K562 (cell line): ENCODE measurements around the gene BIRC3. TPM values are rescaled to one million over a fixed set of nuclear protein-coding genes. Genes with fewer than 3 reads are reported as not detected.

Experiments
- ATAC-seq: fragments of 200-7000 bp; cut with Tn5 transposase; 3 replicates; pipeline ENCODE4 v1.9.1; 2020; ENCODE audit warnings: moderate library complexity
- BruUV-seq: library from RNA; stranded (reverse); fragments of 400-500 nt; replicated peaks from 2 replicates; lab custom pipeline; 2021; lab: Mats Ljungman, UMichigan
- CTCF ChIA-PET: fragments of 300-600 bp; formaldehyde crosslinking; extraction: SDS; loops from one replicate; lab custom pipeline; 2021; ENCODE audit warnings: low intra/inter-chr PET ratio; lab: Yijun Ruan, JAX
- POLR2A ChIA-PET: fragments of 300-600, 350-650 bp; sonication (Branson Sonifier 250); formaldehyde crosslinking; extraction: SDS; loops from one replicate; lab custom pipeline; 2021; ENCODE audit warnings: antibody characterized with exemption, inconsistent platforms; lab: Yijun Ruan, JAX
- DNase-seq, 4 experiments: peaks; one replicate each; pipeline versions ENCODE4 v3.0.0 to v3.0.0-alpha.2; 2011 to 2018; ENCODE audit warnings: low spot score in 3 of 4, mixed read lengths in 3 of 4; ENCODE audit errors: extremely low read depth in 1 of 4
- FAIRE-seq: peaks from 2 replicates; lab custom pipeline; 2011; peaks lifted over from hg19 to GRCh38; lab: Jason Lieb, UNC
- H2AFZ ChIP-seq: 2 replicates; pipeline ENCODE4 v1.6.0; 2011; ENCODE audit warnings: low read depth, low read length, control low read depth, inconsistent platforms
- H3K27ac ChIP-seq: fragments of 200-600 bp; 3 replicates; pipeline ENCODE4 v1.8.0; 2011; ENCODE audit warnings: low read depth, mild to moderate bottlenecking, control low read depth, inconsistent platforms, low read length, moderate library complexity, mixed read lengths; ENCODE audit errors: extremely low read depth
- H3K27me3 ChIP-seq, 2 experiments: fragments of 300-600 bp in 1 of 2; 2 replicates in 1 of 2; 3 replicates in 1 of 2; pipeline versions ENCODE4 v1.6.0 to v1.8.0; 2011; ENCODE audit warnings: inconsistent platforms in 2 of 2, low read length in 2 of 2, mild to moderate bottlenecking in 1 of 2, mixed read lengths in 1 of 2, moderate library complexity in 1 of 2; ENCODE audit not compliant: control insufficient read depth in 2 of 2, insufficient read depth in 2 of 2
- H3K36me3 ChIP-seq: fragments of 300-600 bp; 3 replicates; pipeline ENCODE4 v1.8.0; 2011; ENCODE audit warnings: mild to moderate bottlenecking, low read length, inconsistent platforms; ENCODE audit not compliant: control insufficient read depth, insufficient read depth
- H3K4me1 ChIP-seq, 2 experiments: fragments of 200-600 bp in 1 of 2; replicated peaks in 1 of 2; 2 replicates in 1 of 2; 3 replicates in 1 of 2; pipeline versions ENCODE4 v1.5.1 to v1.8.0; 2011; ENCODE audit warnings: inconsistent platforms in 2 of 2, low read length in 2 of 2, mild to moderate bottlenecking in 1 of 2, mixed read lengths in 1 of 2, moderate library complexity in 1 of 2; ENCODE audit not compliant: control insufficient read depth in 2 of 2, insufficient read depth in 2 of 2
- H3K4me2 ChIP-seq: 2 replicates; pipeline ENCODE4 v1.6.1; 2011; ENCODE audit warnings: low read length, control low read depth, inconsistent platforms, mixed read lengths; ENCODE audit not compliant: insufficient read depth
- H3K4me3 ChIP-seq: fragments of 200-600 bp; sonication (generic), shearing (Covaris generic); 2 replicates; pipeline ENCODE4 v1.5.1; 2016; ENCODE audit warnings: control low read depth, inconsistent platforms
- H3K79me2 ChIP-seq: fragments of 200-600 bp; 3 replicates; pipeline ENCODE4 v1.8.0; 2011; ENCODE audit warnings: low read length, inconsistent platforms; ENCODE audit not compliant: control insufficient read depth, insufficient read depth
- H3K9ac ChIP-seq, 2 experiments: 2 replicates each; pipeline versions ENCODE4 v1.6.0 to v1.6.1; 2011; ENCODE audit warnings: low read depth in 2 of 2, low read length in 2 of 2, control low read depth in 1 of 2, inconsistent platforms in 1 of 2, mild to moderate bottlenecking in 1 of 2, mixed read lengths in 1 of 2; ENCODE audit not compliant: insufficient read depth in 1 of 2
- H3K9me1 ChIP-seq: one replicate; pipeline ENCODE4 v1.6.0; 2011; ENCODE audit warnings: inconsistent platforms, mild to moderate bottlenecking, low read length, moderate library complexity; ENCODE audit not compliant: control insufficient read depth, insufficient read depth
- H3K9me3 ChIP-seq: replicated peaks from 2 replicates; pipeline ENCODE4 v1.5.1; 2011; ENCODE audit warnings: low read depth, low read length, inconsistent platforms; ENCODE audit not compliant: control insufficient read depth, insufficient read depth
- H4K20me1 ChIP-seq: replicated peaks from 2 replicates; pipeline ENCODE4 v1.6.1; 2011; ENCODE audit warnings: low read length, inconsistent platforms, mixed read lengths; ENCODE audit not compliant: control insufficient read depth, insufficient read depth
- C11orf30 ChIP-seq: fragments of 450-650 bp; IDR thresholded peaks from 2 replicates; pipeline ENCODE4 v1.6.1; 2016; ENCODE audit warnings: low read depth, mild to moderate bottlenecking
- MAFG ChIP-seq: fragments of 450-650 bp; conservative IDR thresholded peaks from 2 replicates; pipeline ENCODE4 v1.6.1; 2016; ENCODE audit warnings: missing genetic modification characterization, missing compliant biosample characterization
- RBBP5 ChIP-seq: fragments of 200-600 bp; sonication (generic); IDR thresholded peaks from 2 replicates; pipeline ENCODE4 v1.6.1; 2012; ENCODE audit warnings: borderline replicate concordance, mild to moderate bottlenecking, low read length, control low read depth, inconsistent platforms; ENCODE audit not compliant: insufficient read depth, poor library complexity, severe bottlenecking
- ZKSCAN3 ChIP-seq: fragments of 250-450 bp; sonication (Bioruptor Pico); IDR thresholded peaks from 2 replicates; pipeline ENCODE4 v1.4.0; 2020
- ZNF316 ChIP-seq: fragments of 450-650 bp; IDR thresholded peaks from 2 replicates; pipeline ENCODE4 v1.6.1; 2016
- WGBS: fragments of 100-300 bp; shearing (Covaris generic); methylation state at CpG from one replicate; pipeline ENCODE4 v1.1.6; 2016; ENCODE audit warnings: low coverage, mixed read lengths; ENCODE audit not compliant: insufficient coverage; ENCODE audit errors: missing lambda C conversion rate; 5-methylcytosine and 5-hydroxymethylcytosine counted together
- in situ Hi-C: fragments of 300-500 bp; cut with MboI; formaldehyde crosslinking; loops from 4 replicates; pipeline ENCODE4 v1.15.0; 2018; ENCODE audit warnings: inconsistent platforms, mixed read lengths
- intact Hi-C: fragments of 100-400 bp; cut with micrococcal nuclease; formaldehyde crosslinking; loops from 2 replicates; pipeline ENCODE4 v1.14.2; 2022
- polyA plus RNA-seq, 8 experiments: library from polyadenylated mRNA; depleted of rRNA in 4 of 8; stranded (reverse) in 5 of 8; unstranded in 3 of 8; fragments of >200 nt; fragmentation: Nextera tagmentation in 2 of 8; fragmentation: Illumina TruSeq in 1 of 8; extraction: Ambion mirVana in 2 of 8; extraction: Trizol in 1 of 8; gene quantifications; 2 replicates each; pipeline versions ENCODE4 v1.2.1 to v1.2.3, GENCODE V29; 2011 to 2014; ENCODE audit warnings: inconsistent platforms in 1 of 8, missing spikeins in 1 of 8
- total RNA-seq, 7 experiments: library from RNA; depleted of rRNA in 6 of 7; stranded (reverse); fragments of >200 nt in 6 of 7; fragmentation: Illumina TruSeq in 2 of 7; extraction: Trizol in 2 of 7; gene quantifications; 2 replicates each; pipeline versions ENCODE4 v1.2.1 to v1.2.3, GENCODE V29; 2011 to 2021; ENCODE audit warnings: low replicate concordance in 1 of 7

The BIRC3 gene
- total and polyA plus RNA-seq, 9 of the 15 experiments (the other 6 are each of a cell fraction or from before 2014, with no cell fraction given): 0.08 to 0.42 (median 0.18) TPM

DNA sequence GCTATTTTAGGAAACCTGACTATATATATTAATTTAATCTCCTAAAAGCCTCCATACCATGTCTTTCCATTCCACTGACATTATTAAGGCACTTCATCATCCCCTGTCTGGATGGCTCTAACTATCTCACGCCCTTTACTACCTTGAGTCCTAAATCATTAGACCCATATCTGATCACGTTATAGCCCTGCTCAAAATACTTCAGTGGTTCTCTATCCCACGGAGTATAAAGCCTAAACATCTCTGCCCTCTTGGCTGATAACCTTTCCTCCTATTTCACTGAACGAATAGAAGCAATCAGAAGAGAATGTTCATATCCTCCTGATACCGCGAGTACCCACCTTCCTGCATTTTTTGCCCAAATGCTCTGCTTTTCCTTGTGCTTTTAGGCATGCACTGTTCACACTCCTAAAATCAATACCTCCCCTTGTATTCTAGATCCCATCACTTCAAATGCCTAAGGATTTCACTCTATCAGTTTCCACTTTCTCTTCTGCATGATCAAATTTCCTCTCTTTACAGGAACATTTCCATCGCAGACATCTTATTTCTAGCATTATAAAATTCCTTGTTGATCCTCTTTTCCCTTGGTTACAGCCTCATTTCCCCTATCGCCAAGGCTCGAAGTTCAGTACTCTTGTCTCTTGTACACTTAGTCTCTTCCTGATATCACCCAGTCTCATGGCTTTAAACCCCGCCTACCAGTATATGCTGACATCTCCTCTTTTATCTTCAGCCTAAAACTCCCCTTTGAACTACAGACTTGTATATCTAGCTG is 45.0 kb upstream of the BIRC3 start:
- H3K4me3 ChIP-seq: no peak overlapping the region
- WGBS: 7% methylated on average over 10 of the region's 10 CpGs
- intact Hi-C loops (no loop called here), in situ Hi-C loops (no loop called here)
- H3K36me3 ChIP-seq: no peaks in the 10 kb centered on the region
- H3K79me2 ChIP-seq: no peaks in the 10 kb centered on the region
- ChIA-PET POLR2A (no interaction called here), CTCF (no interaction called here)
- ATAC-seq (no peak), DNase-seq (no peak), FAIRE-seq (no peak)
- peak overlapping the region; percentile 34; the same call in 1 of the 2 replicates for H2AFZ ChIP-seq
- no peaks in the 10 kb centered on the region for H3K9me3 ChIP-seq
- peak overlapping the region; percentile 18; the same call in 1 of the 2 replicates for H3K4me2 ChIP-seq
- TF ChIP-seq RBBP5 (no peak), ZKSCAN3 (CRISPR knock-in tag) (no peak), ZNF316 (peak; percentile 68), MAFG (tag) (peak; percentile 53; the same call in 1 of the 2 replicates), C11orf30 (peak; percentile 66; the same call in 1 of the 2 replicates)
- peaks cover 10 to 15% of the 10 kb centered on the region in 2 experiments for H3K4me1 ChIP-seq
- no peaks in the 10 kb centered on the region for H3K9me1 ChIP-seq
- peaks cover 0 to 6% of the 10 kb centered on the region in 2 experiments; a peak in 4 of 5 replicates for H3K27me3 ChIP-seq
- no peak overlapping the region for H3K9ac ChIP-seq
- H4K20me1 ChIP-seq: no peaks in the 10 kb centered on the region
- BruUV-seq: no TSS peak
- H3K27ac ChIP-seq: no peak overlapping the region
